Lung microvascular endothelial cell (primary cell): ENCODE data around the gene SH3D21. TPM values are rescaled to one million over a fixed set of nuclear protein-coding genes. Genes with fewer than 3 reads are reported as not detected.

Experiments
- DNase-seq, 2 donors: peaks; one replicate each; pipeline versions ENCODE4 v3.0.0 to v3.0.0-alpha.2; 2010; ENCODE audit warnings: low read depth in 2 of 2
- total RNA-seq: library from RNA; depleted of rRNA; stranded (reverse); fragments of >200 nt; gene quantifications from 2 replicates; pipeline ENCODE4 v1.2.1, GENCODE V29; 2014

Gene SH3D21
- total RNA-seq, 1 donor from 2014 or later: 0.99 TPM

DNA sequence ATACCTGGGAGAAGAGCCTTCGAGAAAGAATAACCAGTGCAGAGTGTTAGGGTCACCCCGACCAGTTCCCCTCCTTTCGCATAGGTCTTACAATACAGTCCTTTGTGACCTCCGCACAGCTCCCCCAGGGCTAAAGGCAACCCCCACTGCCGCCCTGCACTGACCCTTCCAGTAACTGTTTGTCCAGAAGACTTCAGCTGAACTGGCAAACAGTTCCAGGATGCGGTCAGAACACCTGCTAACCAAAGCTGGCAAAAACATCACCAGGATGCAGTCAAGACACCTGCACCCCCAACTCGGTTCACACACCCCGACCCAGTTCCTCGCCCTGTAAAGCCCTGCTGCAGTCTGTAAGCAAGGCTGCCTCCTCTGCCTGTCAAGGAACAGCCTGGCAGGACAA is 23.6 kb downstream of the SH3D21 start:
- no peak for DNase-seq

DNA sequence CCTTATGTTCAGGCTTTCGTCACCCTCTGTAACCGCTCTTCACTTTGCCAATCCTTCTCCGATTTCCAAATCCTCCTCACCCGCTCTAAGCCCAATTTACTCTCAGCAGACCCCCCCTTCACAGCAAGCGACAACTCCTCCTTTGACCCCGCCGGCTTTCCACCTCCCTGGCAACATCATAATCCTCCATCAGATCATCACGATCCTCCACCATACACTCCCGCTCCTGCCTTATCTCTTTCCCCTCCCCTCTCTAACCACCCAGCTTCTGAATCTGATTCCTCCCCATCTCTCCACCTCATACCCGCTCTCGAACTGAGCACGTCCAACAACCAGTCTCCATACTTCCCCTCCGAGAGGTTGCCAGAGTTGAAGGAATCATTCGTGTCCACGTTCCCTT is 24.8 kb downstream of the SH3D21 start:
- DNase-seq: no peak

DNA sequence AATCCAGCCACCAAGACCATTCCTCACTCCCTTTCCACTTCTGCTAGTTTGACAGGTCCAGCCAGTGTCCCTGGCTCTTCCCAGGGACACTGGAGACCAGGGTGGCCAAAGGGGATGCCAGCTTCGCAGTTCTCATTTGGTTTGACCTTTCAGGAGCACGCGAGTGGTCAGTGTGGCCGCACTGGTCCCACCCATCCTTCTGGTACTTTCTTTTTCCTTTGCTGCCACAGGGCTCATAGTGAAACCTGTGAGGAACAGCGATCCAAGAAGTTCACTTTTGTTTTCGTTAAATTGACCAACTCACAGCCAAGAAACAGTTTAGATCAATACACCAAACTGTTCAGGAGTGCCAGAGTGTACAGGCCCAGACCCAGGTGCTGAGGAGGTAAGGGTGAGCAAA is 31.7 kb downstream of the SH3D21 start:
- no peak for DNase-seq

DNA sequence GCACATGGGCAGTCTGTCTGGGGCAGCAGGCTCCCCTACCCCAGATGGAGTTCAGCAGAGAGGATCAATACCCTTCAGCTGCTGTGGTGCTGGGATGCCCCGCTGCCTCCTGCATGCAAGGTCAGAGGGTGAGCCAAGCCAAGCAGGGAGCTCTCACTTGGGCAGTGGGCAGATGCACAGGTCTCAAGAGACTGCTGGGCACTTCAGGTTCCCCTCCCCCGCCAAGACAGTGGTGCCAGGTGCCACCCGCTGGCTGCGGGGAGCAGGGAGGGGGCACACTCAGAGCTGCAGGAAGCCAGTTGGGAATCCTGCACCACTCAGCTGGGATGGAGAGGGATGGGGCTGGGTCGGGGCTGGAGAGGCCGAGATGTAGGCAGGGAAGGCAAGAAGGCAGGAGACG is 33.0 kb downstream of the SH3D21 start:
- no peak for DNase-seq

DNA sequence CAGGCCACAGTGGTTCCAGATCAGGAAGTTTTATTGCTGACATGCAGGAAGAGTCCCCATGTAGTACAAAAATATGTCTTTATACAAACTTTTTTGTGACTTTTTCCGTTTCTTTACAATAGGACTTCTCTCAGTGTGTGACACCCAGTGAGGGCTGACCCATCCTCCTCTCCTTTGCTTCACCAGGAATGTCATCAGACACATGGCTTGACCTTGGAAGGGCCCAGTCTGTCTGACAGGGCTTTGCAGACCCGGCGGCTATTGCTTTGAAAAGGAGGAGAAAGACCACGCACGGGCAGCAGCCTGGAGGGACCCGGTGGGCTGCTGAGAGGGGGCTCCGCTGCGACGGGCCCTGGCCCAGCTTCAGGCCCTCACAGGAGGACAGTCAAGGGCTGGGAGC is 33.4 kb downstream of the SH3D21 start:
- DNase-seq: no peak

DNA sequence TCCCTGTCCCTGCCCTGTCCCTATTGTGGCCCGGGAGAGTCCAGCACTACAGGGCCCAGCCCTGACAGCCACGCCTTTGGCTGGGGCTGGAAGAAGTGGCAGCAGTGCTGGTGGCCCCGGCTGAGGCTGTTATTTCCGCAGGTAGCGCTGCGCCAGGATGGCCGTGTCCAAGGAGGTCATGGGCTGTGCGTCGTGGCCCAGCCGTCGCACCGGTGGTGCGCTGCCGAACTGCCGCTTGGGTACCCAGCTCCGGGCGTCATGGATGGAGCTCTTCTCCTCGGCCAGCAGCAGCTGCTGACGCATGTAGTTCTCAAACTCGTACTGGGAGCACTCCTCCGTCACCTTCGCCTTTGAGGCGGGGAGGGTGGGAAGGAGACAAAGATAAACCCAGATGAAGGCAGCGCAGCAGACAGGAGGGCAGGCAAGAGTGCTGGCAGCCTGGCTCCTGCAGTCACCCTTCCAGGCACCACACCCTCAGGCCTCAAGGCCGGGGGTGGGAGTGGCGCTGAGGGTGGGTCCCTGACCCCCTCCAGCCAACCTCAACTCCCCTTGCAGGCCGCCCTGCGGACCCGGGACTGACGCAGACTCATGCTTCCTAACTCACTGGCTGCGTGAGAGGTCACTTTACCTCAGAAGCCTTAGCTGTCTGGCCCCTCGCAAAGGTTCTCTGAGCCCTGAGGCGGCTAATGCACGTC is 35.6 kb downstream of the SH3D21 start:
- no peak for DNase-seq

DNA sequence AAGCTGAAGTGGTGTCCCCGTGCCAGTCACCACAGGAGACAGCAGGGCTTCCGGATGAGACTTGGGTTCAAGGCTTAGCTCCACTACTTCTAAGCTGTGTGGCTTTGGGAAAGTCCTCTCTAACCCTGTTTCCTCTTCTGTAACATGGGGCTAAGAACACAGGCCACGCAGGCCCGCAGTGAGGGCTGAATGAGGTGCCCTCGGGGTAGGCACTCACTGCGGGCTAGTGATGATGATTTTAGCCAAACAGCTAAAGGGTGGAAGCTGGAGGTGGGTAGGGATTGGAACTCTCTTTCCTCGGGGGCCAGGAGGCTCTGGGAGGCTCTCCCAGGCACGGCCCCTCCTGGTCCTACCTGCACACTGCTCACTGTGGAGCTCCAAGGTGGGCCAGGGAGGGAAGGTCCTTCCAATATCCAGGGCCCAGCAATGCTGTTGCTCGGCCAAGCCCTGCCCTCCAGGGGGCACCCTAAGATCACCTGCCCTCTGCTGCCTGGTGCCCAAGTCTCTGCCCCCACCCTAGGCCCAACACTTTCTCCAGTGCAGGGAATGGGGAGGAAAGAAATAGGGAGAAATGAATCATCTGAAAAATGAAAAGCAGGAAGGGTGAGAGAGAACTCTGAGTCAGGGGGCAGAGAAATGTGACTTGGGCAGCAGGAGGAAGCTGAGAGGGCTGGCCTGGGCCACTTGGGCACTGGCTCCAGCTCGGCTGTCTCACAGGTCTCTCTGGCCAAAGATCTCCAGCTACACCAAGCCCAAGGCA is 36.4 kb downstream of the SH3D21 start:
- peak; percentile 79 to 82 for DNase-seq

DNA sequence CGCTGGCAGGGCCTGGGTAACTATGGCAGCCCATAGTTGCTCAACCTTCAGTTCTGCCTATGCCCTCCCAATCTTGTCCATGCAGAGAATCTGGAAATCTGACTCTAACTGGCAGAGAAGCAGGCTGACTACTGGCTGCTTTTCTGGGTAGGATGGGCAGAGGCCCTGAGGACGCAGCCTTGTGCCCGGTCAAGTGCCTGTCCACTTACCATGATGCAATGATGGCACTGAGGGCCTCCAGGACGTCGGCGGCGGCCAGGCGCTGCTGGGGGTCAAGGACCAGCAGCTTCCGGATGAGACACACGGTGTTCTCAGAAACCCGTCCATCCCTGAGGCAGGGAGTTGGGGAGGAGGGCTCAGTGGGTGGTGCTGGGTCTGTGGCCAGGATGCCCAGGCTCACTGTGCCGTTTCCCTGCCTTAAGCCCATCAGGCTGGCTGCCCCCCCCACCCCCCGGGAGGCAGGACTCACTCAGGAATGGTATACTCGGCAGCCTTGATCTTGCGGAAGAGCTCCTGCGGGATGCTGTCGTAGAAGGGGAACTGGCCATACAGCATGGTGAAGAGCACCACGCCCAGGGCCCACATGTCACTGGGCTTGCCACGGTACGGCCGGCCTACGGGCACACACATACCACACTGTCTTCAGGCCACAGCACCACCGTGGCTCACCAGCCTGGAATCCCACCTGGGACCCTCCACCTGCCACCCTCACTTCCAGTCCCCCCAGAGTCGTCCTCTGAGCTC is 37.7 kb downstream of the SH3D21 start:
- no peak for DNase-seq

GRCh38 chr1:36344395-36344680 is 38.2 kb downstream of the SH3D21 start:
- no peak for DNase-seq

- peak in 1 of 2 donors; percentile 22 for DNase-seq
These were observed 39.2 kb downstream of the SH3D21 start for GRCh38 chr1:36345353-36345752.

DNA sequence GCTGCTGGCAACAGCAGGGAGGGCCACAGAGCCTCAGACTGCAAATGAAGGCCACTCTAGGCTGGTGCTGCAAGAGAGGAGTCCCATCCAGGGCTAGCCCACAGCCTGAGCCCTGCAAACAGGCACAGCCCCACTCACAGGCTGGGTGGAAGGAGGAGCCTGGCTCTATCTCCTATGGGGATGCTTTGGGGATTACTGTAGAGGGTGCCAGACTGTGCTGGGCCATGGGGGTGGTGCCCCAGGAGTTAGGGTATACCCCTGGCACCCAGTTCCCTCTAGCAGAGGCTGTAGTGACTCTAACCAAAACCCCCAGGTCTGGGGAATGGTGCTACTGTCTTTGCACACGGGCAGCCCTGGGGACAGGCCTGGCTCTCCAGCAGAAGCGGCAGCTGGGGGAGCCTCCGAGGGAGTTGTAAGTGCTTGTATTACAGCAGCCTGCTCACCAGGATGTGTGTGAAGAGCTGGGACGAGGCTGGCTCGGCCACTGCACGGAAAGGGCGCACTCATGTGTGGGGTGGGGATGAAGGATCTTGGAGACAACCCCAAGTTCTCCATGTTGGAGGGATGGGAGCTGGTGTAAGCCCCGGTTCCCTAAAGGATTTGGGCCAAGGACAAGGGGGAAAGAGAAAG is 40.7 kb downstream of the SH3D21 start:
- no peak for DNase-seq

- DNase-seq: peak; percentile 54 to 62
These were observed 43.1 kb downstream of the SH3D21 start for GRCh38 chr1:36349241-36349671.

DNA sequence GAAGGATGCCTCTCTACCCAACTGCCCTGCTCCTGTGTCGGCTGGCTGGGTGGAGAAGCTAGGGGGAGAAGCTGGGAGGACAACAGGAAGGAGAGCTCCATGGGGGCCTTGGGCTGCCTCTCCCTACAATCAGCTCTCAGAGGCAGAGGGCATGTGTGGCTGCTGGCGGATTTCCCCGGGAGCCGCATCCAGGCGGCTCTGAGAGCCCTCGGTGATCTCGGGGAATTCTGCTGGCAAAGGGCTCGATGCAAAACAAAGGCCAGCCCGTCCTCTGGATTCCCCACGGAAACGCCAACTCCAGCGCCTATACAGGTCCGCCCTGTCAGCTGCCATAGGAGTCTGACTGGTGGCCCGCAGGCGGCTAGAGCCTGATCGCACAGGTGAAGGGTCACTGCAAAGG is 43.7 kb downstream of the SH3D21 start:
- peak; percentile 73 to 79 for DNase-seq

DNA sequence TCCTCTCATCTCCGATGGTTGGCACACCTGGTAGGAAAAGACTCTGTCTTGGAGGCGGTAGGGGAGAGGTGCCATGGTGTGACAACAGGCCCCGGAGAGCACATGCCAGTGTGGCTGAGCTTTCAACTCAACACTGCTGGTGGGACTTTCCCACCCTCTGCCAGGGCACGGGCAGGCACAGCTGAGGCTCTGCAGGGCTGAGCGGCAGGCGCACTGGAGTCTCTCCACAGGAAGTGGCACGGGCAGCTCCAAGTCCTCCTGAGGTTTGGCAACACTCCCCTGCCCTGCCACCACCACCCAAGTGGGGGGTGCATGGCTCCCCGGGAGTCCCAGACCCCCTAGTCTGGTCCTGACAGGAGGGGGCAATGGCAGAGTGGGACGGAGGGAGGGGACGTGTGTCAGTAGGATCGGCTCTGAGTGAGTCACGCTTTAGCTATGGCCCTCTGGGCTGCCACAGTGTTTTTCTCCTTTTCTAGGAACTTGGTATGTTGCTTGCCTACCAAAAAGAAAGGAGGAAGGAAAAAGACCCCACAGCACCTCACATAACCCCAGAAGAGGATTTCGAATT is 44.6 kb downstream of the SH3D21 start:
- peak; percentile 72 to 78 for DNase-seq

DNA sequence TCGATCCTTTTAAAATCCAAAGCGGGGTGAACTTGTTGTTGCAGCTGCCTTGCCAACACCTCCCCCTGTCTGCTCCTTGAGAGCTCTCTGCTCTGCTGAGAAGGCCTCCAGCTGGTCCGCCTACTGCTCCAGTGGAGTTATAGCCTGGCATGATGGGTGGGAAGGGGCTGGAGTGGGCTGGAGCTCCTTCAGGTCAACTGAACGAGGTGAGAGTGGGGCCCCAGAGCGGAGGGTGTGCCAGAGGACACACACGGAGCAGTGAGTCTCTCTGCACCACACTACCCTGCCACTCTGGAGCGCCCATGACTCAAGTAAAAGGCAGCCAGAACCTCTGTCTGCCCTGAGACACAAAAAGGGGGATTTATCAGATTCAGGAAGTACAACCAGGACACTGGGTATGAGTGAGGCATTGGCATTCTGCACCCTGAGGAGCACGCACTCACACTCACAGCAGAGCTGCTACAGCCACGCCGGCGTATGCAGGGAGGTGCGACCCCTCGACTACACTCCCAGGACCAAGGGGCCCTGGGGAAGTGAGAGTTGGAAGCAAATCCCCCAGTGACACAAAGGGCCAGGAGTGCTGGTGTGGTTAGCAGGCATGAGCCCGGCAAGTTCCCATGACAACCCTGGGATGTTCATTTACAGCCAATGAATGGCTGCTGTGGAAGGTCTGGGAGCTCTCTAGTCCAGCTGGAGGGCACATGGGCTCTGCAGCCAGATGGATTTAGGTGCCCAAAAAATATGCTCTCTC is 45.2 kb downstream of the SH3D21 start:
- peak; percentile 64 to 73 for DNase-seq

- DNase-seq: peak; percentile 49 to 67
These were observed 46.1 kb downstream of the SH3D21 start for GRCh38 chr1:36352125-36352909.

DNA sequence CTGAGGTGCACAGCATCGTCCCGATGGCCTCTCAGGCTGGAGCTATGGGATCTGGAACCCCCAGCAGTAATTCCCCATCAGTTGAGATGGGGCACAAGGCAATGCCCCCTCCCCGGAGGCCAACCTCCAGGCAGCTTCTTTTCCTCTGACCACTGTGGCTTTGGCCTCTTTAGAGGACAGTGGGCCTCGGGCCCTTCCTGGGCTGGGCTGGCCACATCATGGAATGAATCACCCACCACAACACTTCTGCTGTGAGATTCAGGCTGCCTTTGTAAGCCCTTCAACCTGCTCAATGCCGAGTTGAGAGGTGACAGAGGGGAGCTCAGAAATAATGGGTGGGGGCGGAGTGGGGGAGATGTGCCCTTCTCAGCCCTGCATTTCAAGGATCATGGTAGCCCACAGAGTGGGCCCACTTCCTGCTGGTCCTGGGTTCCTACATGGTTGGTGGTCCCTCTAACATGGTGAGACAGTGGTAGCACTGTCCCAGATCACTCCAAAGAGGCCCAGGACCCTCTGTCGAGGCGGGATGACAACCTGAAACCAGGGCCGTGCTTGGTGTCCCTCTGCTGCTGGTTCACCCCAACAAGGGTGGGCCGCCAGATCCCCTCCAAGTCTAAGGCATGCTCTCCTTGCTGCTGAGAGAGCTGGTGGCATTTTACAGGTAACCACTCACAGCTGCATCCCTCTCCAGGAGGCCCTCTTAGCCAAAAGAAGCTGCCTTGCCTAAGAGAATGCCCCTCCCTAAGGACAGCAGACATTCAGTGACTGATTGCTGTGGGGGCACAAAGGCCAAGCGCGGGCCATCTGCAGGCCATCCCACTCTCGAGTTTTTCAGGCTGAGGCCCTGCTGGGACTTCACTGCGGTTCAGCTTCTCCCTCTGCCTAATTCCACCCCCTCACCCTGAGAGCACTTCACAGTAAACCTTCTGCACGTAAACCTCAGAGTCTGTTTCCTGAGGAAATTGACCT is 47.0 kb downstream of the SH3D21 start:
- peak; percentile 36 to 64 for DNase-seq

- DNase-seq: no peak
These were observed 48.3 kb downstream of the SH3D21 start for GRCh38 chr1:36354486-36354885.

DNA sequence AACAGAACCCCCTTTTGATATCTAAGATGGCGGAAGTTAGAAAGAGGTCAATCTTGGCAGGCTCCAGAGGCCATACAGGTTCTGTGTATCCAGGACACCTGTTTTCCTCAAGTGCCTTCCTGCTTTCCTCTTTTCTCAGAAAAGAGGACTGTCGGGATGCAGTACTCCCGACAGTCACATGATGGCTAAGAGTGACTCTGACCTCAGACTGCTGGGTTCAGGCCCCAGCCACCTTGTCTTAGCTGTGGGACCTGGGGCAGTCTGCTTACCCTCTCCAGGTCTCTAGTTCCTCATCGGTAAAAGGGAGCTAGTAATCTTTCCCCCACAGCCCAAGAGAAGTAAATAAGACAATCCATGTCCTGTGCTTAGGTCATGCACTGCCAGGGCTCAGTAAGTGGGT is 49.6 kb downstream of the SH3D21 start:
- no peak for DNase-seq
